ENCODE measurements around the gene MAP2. TPM values are rescaled to one million over a fixed set of nuclear protein-coding genes. Genes with fewer than 3 reads are reported as not detected.

The MAP2 gene
- 1.4 and 1.9 TPM in 2 replicates for total RNA-seq

GRCh38 chr2:209423562-209424198 lies at the start of gene MAP2:
Gene MAP2 (plus strand): TSS chr2:209424047. CDS start chr2:209653171, 229,124 bp downstream.
- H3K4me1 Mint-ChIP-seq = peaks cover 24% of the 10 kb centered on the region
- peak within 1 kb of the TSS; percentile 87 for H3K4me3 Mint-ChIP-seq
- ATAC-seq (ENCODE audit: low read depth) (peak; percentile 98), DNase-seq (peak; percentile 85)
- peak; percentile 20 for TF ChIP-seq CTCF (IDR thresholded peaks at IDR 0.05)
- POLR2A ChIA-PET = interaction anchor here (0.5 kb wide), 1 partner anchor 1102 kb away, joined by 4 read pairs; no protein-coding TSS in a partner anchor
- no peaks in the 10 kb centered on the region for H3K9me3 Mint-ChIP-seq
- peaks cover 4% of the 10 kb centered on the region for H3K27me3 Mint-ChIP-seq
- H3K27ac Mint-ChIP-seq = no peak within 1 kb of the TSS
- H3K36me3 Mint-ChIP-seq (ENCODE audit: low read depth) = no peaks in the 10 kb centered on the region
- CTCF ChIA-PET = interaction anchor here (1.3 to 4.2 kb wide), 5 partner anchors 12 to 154 kb away, joined by 3 to 32 read pairs (median 20); no protein-coding TSS in a partner anchor
- intact Hi-C loops (cut with micrococcal nuclease) = loop anchor here (1.0 to 10.0 kb wide), 6 partner anchors 89 to 1166 kb away; partner anchors contain the start of genes IDH1, KANSL1L, LANCL1 and RPE

GRCh38 chr2:209376686-209377085 lies 47.2 kb upstream of the MAP2 start:
- Mint-ChIP-seq H3K4me3 (no peak overlapping the region), H3K9me3 (peaks cover 37% of the 10 kb centered on the region), H3K27me3 (peaks cover 24% of the 10 kb centered on the region), H3K36me3 (ENCODE audit: low read depth) (no peaks in the 10 kb centered on the region), H3K27ac (no peak overlapping the region), H3K4me1 (peaks cover 9% of the 10 kb centered on the region)
- TF ChIP-seq CTCF (IDR thresholded peaks at IDR 0.05) = no peak
- intact Hi-C loops (cut with micrococcal nuclease) = no loop called here
- DNase-seq = no peak
- CTCF ChIA-PET = no interaction called here
- no peak for ATAC-seq (ENCODE audit: low read depth)
- POLR2A ChIA-PET = no interaction called here

- H3K27me3 Mint-ChIP-seq = peaks cover 16% of the 10 kb centered on the region
- ChIA-PET CTCF (no interaction called here), POLR2A (no interaction called here)
- no peak overlapping the region for H3K4me3 Mint-ChIP-seq
- ATAC-seq (ENCODE audit: low read depth) = peak; percentile 80
- no peaks in the 10 kb centered on the region for H3K36me3 Mint-ChIP-seq (ENCODE audit: low read depth)
- DNase-seq = no peak
- H3K27ac Mint-ChIP-seq = no peak overlapping the region
- no peak for TF ChIP-seq CTCF (IDR thresholded peaks at IDR 0.05)
- peaks cover 29% of the 10 kb centered on the region for H3K9me3 Mint-ChIP-seq
- peaks cover 9% of the 10 kb centered on the region for H3K4me1 Mint-ChIP-seq
- intact Hi-C loops (cut with micrococcal nuclease) = loop anchor here (1.0 kb wide), 1 partner anchor 45 kb away; no protein-coding TSS in a partner anchor
Measured at GRCh38 chr2:209380293-209380692, 43.6 kb upstream of the MAP2 start.

GRCh38 chr2:209381091-209381490 lies 42.8 kb upstream of the MAP2 start:
- TF ChIP-seq CTCF (IDR thresholded peaks at IDR 0.05) = no peak
- CTCF ChIA-PET = no interaction called here
- ATAC-seq (ENCODE audit: low read depth) (no peak), DNase-seq (no peak)
- no peaks in the 10 kb centered on the region for H3K36me3 Mint-ChIP-seq (ENCODE audit: low read depth)
- no peak overlapping the region for H3K27ac Mint-ChIP-seq
- H3K4me1 Mint-ChIP-seq = peaks cover 9% of the 10 kb centered on the region
- H3K9me3 Mint-ChIP-seq = peaks cover 22% of the 10 kb centered on the region
- intact Hi-C loops (cut with micrococcal nuclease) = no loop called here
- peaks cover 19% of the 10 kb centered on the region for H3K27me3 Mint-ChIP-seq
- POLR2A ChIA-PET = no interaction called here
- H3K4me3 Mint-ChIP-seq = no peak overlapping the region

- Mint-ChIP-seq H3K27ac (no peak overlapping the region), H3K4me1 (peaks cover 9% of the 10 kb centered on the region), H3K27me3 (peaks cover 19% of the 10 kb centered on the region), H3K9me3 (peaks cover 14% of the 10 kb centered on the region), H3K36me3 (ENCODE audit: low read depth) (no peaks in the 10 kb centered on the region), H3K4me3 (no peak overlapping the region)
- ChIA-PET CTCF (interaction anchor here (1.5 kb wide), 1 partner anchor 48 kb away, joined by 4 read pairs; no protein-coding TSS in a partner anchor), POLR2A (no interaction called here)
- DNase-seq (no peak), ATAC-seq (ENCODE audit: low read depth) (no peak)
- no peak for TF ChIP-seq CTCF (IDR thresholded peaks at IDR 0.05)
- intact Hi-C loops (cut with micrococcal nuclease) = no loop called here
Measured at GRCh38 chr2:209382775-209383174, 41.1 kb upstream of the MAP2 start.
